Epithelial cell of proximal tubule (primary cell): ENCODE data around the gene LYSMD1. TPM values are rescaled to one million over a fixed set of nuclear protein-coding genes. Genes with fewer than 3 reads are reported as not detected.

Source experiments
- DNase-seq: peaks from one replicate; pipeline ENCODE4 v3.0.0-alpha.2; 2011; ENCODE audit warnings: low read depth
- H3K4me3 ChIP-seq: 2 replicates; pipeline ENCODE4 v1.5.1; 2011; ENCODE audit warnings: low read depth, mild to moderate bottlenecking, low read length
- total RNA-seq: library from RNA; depleted of rRNA; stranded (reverse); fragments of >200 nt; gene quantifications from 2 replicates; pipeline ENCODE4 v1.2.3, GENCODE V29; 2015
- TF ChIP-seq, protein P1 (sequence below): conservative IDR thresholded peaks from 2 replicates; pipeline ENCODE4 v1.5.1; 2012; ENCODE audit warnings: low read depth, mild to moderate bottlenecking, low read length

LYSMD1 gene
- total RNA-seq, 1 donor from 2014 or later: 4.5 TPM

DNA sequence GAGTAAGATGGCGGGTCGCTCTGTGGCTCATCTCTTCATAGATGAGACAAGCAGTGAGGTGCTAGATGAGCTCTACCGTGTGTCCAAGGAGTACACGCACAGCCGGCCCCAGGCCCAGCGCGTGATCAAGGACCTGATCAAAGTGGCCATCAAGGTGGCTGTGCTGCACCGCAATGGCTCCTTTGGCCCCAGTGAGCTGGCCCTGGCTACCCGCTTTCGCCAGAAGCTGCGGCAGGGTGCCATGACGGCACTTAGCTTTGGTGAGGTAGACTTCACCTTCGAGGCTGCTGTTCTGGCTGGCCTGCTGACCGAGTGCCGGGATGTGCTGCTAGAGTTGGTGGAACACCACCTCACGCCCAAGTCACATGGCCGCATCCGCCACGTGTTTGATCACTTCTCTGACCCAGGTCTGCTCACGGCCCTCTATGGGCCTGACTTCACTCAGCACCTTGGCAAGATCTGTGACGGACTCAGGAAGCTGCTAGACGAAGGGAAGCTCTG lies 6.9 kb downstream of the LYSMD1 start:
- DNase-seq: no peak
- TF ChIP-seq, protein P1, sequence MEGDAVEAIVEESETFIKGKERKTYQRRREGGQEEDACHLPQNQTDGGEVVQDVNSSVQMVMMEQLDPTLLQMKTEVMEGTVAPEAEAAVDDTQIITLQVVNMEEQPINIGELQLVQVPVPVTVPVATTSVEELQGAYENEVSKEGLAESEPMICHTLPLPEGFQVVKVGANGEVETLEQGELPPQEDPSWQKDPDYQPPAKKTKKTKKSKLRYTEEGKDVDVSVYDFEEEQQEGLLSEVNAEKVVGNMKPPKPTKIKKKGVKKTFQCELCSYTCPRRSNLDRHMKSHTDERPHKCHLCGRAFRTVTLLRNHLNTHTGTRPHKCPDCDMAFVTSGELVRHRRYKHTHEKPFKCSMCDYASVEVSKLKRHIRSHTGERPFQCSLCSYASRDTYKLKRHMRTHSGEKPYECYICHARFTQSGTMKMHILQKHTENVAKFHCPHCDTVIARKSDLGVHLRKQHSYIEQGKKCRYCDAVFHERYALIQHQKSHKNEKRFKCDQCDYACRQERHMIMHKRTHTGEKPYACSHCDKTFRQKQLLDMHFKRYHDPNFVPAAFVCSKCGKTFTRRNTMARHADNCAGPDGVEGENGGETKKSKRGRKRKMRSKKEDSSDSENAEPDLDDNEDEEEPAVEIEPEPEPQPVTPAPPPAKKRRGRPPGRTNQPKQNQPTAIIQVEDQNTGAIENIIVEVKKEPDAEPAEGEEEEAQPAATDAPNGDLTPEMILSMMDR: no peak
- H3K4me3 ChIP-seq: no peak overlapping the region

DNA sequence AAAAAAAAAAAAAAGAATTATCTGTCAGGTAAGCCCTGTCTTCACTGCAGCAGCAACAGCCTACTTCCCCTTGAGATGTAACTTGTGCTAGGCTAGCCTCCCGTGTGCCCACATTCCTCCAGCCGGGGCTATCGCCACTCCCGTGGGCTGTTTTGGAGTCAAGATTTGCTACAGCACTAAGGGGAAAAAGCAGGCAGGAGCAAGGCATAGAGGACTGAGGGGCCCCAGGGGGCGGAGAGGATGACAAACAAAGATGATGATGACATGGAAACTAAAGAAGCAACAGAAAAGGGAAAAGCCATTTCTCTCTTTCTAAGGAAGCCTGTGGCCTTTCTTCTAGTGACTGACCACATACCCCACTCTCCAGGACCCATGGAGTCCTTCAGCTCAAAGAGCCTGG lies 7.4 kb downstream of the LYSMD1 start:
- no peak overlapping the region for H3K4me3 ChIP-seq
- TF ChIP-seq, protein P1: no peak
- no peak for DNase-seq

GRCh38 chr1:151157067-151157531 lies 8.6 kb downstream of the LYSMD1 start:
- no peak for DNase-seq
- no peak overlapping the region for H3K4me3 ChIP-seq
- TF ChIP-seq, protein P1: no peak

DNA sequence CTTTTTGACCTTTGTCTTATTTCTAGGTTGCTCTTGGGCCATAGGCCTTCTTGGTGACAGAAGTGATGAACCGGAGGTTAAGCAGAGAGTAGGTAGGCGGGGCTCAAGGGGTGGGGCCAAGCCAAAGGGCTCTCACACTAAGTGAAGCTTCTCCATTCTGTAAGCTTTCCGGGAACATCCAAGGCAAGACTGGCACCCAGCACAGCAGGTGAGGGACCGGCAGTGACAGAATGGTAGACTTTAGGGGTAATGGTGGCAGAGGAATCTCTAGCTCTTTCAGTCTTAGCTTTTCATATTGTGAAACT lies 9.2 kb downstream of the LYSMD1 start, which contains the start of gene TNFAIP8L2:
TSS of gene TNFAIP8L2 (plus strand) at position 135 of the 305 bp plus-strand sequence. CDS start 2,049 bp downstream, outside the sequence.
- no peak within 1 kb of the TSS for H3K4me3 ChIP-seq
- DNase-seq: no peak
- TF ChIP-seq, protein P1: no peak

DNA sequence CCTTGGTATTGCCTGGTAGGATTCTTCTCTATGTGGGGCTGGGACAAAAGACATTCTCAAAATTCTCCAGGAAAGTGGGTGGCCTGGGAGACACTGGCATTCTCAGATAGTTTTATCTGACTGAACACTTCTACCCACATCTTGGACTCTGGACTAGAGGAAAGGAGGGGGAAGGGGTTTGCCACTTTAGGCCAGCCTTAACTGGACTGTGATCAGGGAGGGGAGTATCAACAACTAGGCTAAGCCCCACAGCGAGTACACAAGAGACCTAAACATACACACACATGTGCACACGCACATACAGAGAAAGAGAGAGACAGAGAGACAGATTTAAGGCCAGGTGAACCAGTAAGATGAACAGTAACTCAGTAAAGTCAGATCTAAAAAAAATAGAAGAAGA lies 18.0 kb downstream of the LYSMD1 start:
- no peak overlapping the region for H3K4me3 ChIP-seq
- DNase-seq: no peak
- TF ChIP-seq, protein P1: no peak

- no peak for DNase-seq
- TF ChIP-seq, protein P1: no peak
- H3K4me3 ChIP-seq: peak overlapping the region; percentile 67
These were observed 18.6 kb downstream of the LYSMD1 start for GRCh38 chr1:151147132-151147503.

DNA sequence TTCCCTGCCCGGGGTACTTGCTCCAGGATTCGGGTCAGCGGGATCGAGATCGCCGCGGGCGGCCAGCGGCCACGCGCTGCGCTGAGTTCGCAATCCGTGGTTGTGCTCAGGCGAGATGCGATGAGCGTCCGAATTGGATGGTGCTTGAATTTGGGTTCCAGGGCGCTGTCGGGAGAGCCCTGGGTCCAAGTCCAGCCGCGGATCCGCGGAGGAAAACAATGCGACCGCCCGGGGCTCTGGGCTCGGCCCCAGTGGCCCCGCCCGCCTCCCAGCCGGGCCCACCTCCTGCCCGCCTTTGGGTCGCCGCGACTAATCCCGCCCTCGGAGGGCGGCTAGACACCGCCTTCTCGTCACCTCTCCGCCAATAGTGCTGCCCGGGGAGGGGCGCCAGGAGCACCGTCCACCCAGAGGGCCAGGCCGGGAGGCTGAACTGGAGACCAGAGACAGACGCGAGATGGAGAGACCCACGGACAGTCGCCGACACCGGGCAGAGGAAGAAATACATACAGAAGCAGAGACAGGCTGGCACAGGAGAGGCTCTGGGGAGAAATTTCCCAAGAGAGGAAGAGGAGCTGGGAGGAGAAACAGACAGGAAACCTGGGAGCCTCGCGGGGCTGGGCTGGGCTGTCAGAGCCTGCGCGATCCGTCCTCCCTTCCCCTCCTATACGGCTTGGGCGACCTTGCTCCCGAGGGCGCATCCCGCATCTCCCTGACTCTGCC lies 19.1 kb downstream of the LYSMD1 start, which contains the start of gene SEMA6C:
TSS of gene SEMA6C (minus strand) at position 220 of the 720 bp plus-strand sequence. CDS start 4,010 bp downstream, outside the sequence.
- TF ChIP-seq, protein P1: no peak
- DNase-seq: no peak

More for the DNA sequence above, 19.1 kb downstream of the LYSMD1 start, which contains the start of gene SEMA6C:
- peak within 1 kb of the TSS; percentile 67 for H3K4me3 ChIP-seq
